HG03064 (cell line): Measurements from ENCODE around the gene NR1H2.
A peak's percentile ranks its signal among the peaks of the same experiment; 100 is the strongest.
"Not testable (repeated sequence)": the region's sequence is repeated elsewhere in the genome, so short reads cannot be mapped to it uniquely, and the experiment has no call there.

Experiments
- ATAC-seq: cut with Tn5 transposase; IDR thresholded peaks from one replicate; pipeline ENCODE4 v1.9.1; 2021; ENCODE audit warnings: low read depth; ENCODE audit not compliant: unreplicated experiment

NR1H2 gene

DNA sequence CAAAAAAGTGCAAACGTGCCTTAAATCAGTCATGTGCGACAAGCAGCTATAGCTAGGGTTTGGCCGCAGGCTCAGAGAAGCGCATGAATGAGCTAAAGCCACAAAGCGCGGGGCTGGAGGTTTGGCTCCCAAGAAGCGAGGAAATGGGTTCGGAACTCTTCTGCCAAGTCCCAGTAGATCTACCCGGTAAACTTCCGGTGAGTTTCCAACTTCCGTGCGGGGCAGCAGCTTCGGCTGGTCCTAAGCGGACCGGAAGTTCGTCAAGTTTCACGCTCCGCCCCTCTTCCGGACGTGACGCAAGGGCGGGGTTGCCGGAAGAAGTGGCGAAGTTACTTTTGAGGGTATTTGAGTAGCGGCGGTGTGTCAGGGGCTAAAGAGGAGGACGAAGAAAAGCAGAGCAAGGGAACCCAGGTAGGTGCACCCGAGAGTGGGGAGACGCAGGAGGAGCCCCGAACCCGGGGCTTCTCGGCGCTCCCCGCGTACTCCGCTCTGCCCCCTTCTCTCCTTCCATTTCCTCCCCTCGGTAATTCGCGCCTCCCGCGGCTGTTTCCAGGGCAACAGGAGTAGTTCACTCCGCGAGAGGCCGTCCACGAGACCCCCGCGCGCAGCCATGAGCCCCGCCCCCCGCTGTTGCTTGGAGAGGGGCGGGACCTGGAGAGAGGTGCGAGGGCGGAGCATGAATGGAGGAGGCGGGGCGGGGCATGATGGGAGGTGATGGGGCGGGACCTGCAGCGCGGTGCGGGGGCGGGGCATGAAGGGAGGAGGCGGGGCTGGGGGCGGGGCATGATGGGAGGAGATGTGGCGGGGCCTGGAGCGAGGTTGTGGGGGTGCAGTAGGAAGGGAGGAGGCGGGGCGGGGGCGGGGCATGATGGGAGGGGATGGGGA lies at the start of gene NR1H2:
Gene NR1H2 (plus strand): TSS at position 292 of the 885 bp plus-strand sequence. CDS start 1,149 bp downstream, outside the sequence.
- ATAC-seq: peak; percentile 58

DNA sequence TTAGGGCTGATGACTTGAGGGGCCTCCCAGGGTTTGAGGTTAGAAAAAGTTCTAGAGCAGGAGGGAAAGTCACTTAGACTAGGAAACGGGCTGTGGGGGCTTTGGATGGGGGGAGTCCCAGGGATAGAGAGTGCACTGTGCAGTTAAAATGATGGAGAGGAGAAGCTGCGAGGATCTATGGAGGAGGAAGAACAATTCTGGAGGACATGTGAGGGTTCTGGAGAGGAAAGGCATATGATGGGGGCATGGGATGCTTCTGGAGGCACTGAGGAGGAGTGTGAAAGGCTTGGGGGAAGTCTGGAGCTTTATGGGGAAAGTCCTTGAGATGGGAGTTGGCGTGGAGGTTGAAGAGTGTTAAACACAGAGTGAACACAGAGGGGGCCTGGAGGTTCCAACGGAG lies 49.2 kb upstream of the NR1H2 start:
- no peak for ATAC-seq

DNA sequence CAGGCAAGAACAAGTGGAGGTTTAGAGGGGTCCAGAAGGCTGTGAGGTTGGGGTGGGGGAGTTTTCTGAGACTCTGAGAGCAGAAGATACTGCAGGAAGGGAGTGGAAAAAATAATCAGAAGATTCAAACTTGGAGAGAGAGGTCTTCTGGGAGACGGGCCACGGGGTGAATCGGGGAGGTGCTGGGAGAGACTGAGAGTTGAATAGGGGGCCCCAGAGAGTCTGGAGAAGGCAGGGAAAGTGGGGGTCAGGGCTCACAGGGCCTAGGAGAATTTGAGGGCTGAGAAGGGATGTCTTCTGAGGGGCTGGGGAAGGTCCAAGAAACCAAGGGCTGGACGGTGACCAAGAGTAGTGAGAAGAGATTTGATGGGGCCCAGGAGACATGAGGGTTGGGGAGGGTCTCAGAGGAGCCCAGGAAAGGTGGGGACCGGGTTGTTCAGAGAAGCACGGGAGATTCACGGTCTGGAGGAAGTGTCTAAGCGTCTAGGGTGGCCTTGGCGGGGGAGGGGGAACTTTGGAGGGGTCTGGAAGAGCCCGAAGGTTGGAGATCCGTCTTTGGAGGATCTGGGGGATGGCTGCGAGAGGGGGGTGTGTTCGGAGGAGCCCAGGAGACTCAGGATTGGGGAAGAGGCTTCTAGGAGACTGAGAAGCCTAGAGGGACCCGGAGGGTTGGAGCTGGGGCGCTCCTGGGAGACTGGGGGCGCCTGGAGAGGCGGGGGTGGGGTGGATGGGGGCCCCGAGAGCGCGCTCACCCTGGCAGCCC lies 48.6 kb upstream of the NR1H2 start:
- no peak for ATAC-seq

DNA sequence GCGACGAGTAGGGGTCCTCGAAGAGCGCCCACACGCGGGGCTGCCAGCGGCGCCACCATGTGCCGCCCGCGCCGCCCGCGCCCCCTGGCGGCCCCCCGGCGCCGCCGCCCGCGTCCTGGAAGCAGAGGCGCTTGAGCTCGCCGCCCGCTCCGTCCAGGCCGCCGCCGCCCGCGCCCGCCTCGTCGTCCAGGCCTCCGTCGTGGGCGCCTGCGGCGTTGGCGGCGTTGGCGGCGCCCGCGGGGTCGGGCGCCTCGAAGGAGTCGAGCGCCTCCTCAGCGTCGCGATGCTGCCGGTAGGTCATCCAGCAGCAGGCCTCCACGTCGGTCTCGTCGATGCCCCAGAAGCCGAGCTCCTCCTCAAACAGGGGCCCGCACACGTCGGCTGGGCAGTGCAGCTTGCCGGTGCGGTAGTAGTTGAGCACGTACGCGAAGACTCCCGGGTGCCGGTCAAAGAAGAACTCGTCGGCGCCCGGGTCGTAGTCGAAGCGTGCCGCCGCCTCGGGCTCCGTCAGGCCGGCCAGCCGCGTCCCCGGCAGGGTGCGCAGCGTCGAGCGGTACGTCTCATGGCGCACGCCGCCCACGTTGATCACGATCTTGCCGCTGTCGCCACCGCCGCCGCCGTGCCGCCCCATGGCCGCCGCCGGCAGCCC lies 47.9 kb upstream of the NR1H2 start:
- ATAC-seq: no peak

DNA sequence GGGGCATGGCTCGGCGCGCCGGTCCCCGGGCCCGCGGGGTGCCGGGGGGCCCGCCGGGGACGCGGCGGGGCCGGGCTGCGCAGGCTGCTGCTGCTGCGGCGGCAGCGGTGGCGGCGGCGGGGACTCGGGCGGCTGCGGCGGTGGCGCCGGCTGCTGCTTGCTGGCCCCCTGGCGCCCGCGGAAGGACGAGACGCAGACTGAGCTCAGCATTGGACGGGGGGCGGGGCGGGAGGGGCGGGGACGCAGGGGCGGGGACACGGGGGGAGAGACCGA lies 47.4 kb upstream of the NR1H2 start:
- no peak for ATAC-seq

DNA sequence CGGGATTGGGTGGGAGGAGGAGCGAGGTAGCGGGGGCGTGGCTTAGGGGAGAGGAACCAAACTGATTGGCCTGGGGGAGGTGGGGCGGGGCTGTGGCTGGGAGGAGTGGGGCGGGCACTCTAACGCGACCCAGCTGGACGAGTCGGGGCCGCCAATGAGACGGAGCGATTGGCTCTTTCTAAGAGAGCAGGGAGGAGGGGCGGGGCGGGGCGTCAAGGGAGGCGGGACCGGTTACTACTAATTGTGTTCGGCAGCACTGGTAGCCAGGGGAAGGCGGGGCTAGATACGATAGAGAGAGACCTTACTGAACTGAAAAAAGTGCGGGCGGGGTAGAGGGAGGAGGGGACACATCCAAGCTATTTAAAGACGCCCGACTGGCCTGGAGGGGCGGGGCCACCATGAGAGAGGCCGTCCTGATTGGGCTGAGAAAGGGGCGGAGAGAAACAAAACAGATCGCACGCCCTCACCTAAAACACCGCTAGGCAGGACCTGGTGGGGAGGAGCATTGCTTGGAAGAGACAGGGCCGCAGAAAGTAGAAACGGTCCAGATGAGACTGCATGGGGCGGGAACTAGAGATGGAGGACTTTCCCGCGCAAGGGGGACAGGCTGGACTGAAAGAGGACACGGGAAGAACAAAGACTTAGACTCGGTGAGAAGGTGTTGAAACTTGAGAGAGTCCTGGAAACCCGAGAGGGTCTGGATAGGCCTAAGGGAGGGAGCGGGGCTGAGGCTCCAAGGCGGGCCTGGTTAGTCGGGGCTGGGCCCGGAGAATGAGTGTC lies 46.9 kb upstream of the NR1H2 start, which contains the start of gene KCNC3:
Gene KCNC3 (minus strand): TSS at position 232 of the 780 bp plus-strand sequence. CDS start 295 bp downstream, outside the sequence.
- ATAC-seq: no peak

DNA sequence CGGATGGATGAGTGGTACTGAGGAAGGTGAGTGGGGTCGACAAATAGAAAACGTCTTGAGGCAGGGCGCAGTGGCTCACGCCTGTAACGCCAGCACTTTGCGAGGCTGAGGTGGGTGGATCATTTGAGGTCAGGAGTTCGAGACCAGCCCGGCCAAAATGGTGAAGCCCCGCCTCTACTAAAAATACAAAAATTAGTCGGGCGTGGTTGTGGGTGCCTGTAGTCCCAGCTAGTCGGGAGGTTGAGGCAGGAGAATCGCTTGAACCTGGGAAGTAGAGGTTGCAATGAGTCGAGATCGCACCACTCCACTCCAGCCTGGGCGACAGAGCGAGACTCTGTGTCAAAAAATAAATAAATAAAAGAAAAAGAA lies 46.3 kb upstream of the NR1H2 start:
- ATAC-seq: not testable (repeated sequence)

DNA sequence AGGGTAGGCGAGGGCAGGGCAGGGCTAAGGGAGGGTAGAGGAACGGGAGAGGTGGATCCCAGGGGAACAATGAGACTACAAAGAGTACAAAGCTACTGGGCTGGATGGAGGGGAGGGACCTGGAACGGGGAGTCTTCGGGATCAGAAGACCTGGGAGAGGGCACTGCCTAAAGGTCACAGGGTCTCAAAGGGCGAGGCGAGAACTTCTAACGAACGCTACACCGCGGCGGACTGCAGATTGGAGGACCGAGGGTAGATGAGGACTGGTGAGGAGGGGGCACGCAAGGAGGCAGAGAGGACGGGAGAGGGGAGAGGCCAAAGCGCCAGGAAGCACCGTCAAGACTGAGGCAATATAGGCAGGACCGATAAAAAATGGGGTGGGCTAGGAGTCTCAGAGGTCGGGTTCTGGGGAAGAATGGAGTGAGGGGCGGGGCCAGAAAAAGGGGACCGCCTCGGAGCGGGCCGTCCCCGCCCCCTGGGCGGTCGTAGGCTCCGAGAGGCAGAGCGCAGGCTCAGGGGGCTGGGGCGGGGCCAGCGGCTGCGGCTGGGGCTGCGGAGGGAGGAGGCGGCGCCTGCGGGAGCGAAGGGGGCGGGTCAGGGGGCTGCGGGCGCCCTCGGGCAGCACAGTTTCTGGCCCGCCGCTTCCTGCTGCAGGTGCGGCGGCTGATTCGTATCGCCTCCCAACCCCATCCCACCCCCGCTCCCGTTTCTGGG lies 45.7 kb upstream of the NR1H2 start:
- no peak for ATAC-seq

DNA sequence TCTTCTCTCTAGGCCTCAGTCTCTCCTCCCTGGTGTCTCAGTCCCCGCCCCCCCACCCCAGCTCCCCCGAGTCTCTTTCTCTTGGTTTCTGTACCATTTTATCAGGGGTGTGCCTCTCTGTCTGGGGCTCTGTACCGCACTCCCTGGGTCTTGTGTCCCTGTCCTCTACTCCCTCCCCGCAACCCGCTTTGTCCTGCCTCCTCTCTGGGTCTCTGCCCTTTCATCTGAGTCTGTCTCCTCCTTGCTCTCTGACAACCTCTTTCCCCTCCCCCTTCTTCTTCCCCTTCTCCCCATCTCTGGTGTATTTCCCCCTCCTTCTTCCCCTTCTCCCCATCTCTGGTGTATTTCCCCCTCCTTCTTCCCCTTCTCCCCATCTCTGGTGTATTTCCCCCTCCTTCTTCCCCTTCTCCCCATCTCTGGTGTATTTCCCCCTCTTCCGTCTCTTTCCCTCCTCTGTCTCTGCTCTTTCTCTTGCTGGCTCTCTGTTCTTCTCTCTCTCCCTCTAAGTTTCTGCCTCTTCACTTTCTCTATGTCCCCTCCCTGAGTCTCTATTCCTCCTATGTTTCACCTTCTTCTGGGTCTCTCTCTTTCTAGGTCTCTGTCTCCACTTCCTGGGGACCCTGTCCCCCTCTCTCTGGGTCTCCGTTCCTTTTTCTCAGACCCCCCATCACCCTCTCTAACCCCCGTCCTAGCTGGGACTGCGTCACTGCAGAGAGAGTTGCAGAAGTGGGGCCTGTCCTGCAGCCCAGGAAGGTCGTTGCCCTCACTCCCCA lies 44.9 kb upstream of the NR1H2 start:
- ATAC-seq: no peak

DNA sequence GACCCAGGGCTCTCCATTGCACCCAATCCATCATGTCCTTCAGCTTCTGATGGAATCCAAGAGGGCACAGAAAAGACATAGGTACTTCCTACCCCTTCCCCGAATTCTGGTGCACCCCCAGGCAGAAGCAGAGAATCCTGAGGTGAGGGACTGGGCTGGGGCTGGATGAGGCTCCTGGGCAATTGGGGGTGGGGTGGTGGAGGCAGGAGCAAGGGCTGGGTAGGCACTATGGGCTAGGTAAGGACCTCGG lies 44.3 kb upstream of the NR1H2 start:
- no peak for ATAC-seq

DNA sequence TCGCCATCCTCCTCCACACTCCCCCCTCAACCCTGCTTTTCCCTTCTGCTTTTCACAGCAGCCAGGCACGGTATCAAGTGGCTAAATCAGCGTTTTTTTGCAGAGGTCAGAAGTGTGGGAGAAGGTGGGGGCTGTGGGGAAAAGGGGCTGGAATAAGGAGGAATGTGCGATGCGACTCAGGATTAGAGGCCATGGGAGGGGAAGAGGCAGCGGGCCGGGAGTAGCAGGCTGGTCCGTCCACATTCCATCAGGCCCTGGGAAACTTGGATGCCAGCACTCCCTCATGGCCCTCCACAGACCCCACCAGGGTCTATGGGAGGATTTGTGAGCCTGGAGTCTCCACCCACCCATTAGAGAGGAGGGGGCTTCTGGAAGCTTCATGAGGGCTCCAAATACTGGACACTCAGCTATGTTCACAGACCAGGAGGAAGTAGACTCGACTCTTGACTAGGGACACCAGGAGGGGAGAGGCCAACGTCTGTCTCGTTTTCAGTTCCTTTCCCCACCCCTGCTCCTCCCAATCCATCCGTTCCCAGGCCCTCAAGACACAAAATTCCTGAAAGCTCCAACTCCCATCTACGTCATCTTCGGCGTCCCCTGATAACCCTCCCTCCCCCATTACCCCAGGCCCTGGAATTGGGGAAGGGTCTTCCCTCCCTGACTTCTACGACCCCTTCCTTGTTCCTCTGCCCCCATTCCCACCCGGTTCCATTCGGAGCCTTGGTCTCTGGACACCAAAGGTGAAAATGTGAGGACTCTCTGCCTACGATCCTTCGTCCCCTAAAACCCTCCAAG lies 43.8 kb upstream of the NR1H2 start:
- ATAC-seq: no peak

DNA sequence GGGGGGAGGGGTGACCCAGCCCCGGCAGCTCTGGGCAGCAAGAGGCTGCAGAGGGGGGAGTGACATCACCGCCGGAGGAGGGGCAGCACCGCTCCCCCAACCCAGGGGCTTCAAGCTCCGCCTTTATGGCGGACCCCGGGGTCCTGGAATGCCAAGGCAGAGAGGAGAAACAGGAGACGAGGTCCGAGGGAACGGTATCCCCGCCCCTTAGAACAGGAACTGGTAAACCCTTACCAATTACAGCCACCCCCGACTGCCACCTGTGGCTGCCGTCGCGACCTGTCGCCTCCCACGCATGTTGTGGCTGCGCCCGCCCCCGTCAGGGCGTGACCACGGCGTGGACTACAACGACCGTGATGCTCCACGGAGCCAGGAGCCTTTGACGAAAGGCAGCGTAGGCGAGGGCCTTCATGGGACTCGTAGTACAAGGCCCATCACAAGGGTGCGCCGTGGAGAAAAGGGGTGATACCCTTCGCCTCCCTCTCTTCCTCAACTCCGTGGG lies 43.0 kb upstream of the NR1H2 start:
- ATAC-seq: peak; percentile 46

DNA sequence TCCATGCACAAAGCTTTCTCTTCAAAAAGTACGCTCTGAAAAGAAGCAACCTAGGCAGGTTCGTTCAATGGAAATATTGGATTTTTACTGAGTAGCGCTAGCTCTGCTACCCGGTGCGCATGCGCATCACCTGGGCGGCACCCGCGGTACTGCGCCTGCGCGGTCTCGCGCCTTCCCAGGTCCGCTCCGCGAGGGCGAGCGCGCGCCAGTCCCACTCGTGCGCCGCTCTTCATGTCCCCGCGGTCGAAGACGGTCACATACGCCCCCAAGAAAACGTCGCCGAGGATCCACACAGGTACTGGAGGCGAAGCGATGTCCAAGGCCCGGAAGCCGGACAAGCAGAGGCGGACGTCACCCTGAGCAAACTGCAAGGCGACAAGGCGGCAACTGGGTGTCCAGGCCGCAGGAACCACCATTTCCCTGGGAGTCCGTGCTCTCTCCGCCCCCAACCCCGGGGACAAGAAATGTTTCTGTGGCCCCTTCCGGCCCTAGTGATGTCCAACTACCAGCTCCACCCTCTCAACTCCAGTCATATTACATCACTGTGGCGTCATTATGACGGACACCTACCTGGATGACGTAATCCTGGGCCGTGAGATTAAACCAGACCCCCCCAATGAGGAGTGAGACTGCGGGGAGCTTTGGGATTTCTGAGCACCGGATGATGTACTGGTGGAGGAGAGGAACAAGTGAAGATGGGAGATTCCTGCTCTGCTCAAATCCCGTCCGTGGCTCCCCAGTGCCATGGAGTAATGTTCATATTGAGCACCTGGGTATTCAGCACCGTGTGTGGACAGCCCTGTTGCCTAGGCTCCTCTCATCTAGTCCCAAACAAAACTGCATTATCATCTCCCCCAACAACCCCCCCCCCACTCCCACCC lies 42.3 kb upstream of the NR1H2 start:
- peak; percentile 15 for ATAC-seq

DNA sequence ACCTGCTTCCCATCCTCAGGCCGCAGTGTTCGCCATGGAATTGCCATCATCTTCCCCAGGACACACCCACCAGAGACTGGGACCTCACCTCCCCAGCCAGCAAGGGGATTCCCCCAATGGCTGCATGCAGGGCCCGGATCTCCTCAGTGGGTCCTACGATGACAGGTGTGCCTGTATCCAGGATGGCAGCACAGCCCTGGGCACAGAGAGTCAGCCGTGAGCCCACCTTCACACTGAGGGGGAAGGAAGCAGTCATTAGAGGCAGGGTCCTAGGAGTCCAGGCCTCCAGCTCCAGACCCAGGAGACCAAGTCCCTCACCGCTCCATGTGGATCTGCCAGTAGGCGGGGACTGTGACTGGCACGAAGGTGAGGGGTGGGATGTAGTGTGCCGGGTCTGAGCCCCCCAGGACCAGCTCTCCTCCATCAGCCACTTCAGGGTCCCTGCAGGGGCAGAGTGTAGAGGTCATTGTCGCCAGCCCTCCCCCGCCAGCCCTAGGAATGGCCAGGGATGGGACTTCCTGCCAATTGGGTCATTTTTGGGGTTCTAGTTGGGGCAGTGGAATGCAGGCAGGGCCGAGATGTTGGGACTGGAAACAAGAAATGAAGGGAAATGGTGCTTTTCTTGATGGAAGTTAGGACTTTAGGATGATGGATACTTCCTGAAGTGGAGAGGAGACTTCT lies 41.4 kb upstream of the NR1H2 start:
- ATAC-seq: no peak

DNA sequence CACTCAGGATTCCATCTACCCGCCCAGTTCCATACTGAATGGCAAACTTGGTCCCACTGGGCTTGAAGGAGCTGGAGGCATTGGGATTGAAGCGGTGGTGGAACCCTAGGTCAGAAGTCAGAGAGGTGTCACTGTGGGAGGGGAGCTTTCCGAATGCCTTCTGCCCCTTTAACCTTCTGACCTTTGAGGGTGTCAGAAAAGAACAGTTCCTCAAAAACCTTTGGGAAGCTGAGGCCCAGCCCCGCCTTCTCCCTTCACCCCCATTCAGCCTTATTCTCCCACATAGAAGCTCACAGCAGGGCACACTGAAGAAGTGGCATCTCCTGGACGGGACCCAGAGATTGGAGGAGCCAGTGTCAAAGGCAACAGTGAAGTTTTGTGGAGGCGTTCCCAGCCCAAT lies 39.2 kb upstream of the NR1H2 start:
- not testable (repeated sequence) for ATAC-seq

DNA sequence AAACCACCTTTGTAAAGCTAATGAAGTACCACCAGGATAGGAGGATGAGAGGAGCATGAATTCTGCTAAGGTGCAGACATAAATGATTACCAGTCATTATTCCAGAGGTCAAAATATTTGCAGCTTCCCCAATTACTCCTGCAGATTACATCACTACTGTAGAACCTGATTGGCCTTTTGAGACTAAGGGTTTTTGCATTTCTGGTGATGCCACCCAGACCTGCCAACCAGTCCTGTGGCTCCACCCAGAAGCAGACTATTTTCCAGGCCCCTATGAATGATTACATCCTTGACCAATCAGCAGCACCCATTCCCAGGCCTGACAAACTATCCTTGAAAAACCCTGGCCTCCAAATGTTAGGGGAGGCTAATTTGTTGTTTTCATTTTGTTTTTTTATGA lies 35.9 kb upstream of the NR1H2 start:
- ATAC-seq: no peak

DNA sequence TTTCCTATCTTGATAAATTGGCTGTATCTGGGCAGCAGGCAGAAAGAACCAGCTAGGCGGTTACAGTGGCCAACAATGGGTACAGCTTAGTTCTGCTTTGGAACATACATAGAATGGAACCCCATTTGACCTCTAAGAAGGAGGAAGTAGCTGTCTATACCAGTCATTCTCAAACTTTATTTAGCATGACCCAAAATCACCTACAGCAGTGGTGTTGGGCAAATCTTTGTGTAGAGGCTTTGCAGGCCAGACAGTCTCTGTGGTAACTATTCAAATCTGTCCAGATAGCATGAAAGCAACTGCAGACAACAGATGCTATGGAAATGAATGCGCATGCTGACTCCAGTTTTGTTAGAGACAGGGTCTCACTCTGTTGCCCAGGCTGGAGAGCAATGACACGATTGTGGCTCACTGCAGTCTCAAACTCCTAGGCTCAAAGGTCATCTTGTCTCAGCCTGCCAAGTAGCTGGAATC lies 35.1 kb upstream of the NR1H2 start:
- ATAC-seq: no peak
